Measurements from ENCODE around the gene HMGXB3. TPM values are rescaled to one million over a fixed set of nuclear protein-coding genes. Genes with fewer than 3 reads are reported as not detected.

HMGXB3 gene
- total and polyA plus RNA-seq, 2 of the 13 experiments (the other 11 are each of a cell fraction or from before 2014, with no cell fraction given) = 18.8 to 23.8 TPM

- no peak for TF ChIP-seq HDAC1 (CRISPR knock-in tag; IDR thresholded peaks at IDR 0.05)
Measured at GRCh38 chr5:150044329-150044681, 43.8 kb downstream of the HMGXB3 start (continued).

GRCh38 chr5:150044712-150045111, 44.2 kb downstream of the HMGXB3 start:
- no peak overlapping the region for H2AFZ ChIP-seq (ENCODE audit: low read length)
- H3K9ac ChIP-seq (ENCODE audit: insufficient read depth, low read depth, low read length) = no peak overlapping the region
- H3K4me3 ChIP-seq (replicated peaks in 1 of 3; ENCODE audit: insufficient read depth in 1 of 3, low read depth in 2 of 3, low read length in 3 of 3) = no peak overlapping the region
- H3K79me2 ChIP-seq (ENCODE audit: insufficient read depth, low read length) = no peaks in the 10 kb centered on the region
- no peaks in the 10 kb centered on the region for H4K20me1 ChIP-seq (ENCODE audit: insufficient read depth, low read length)
- peaks cover 52 to 92% of the 10 kb centered on the region in 2 experiments for H3K36me3 ChIP-seq (replicated peaks in 1 of 2; ENCODE audit: control insufficient read depth in 1 of 2, insufficient read depth in 2 of 2, low read length in 2 of 2)
- FAIRE-seq (no peak), ATAC-seq (no peak), DNase-seq (ENCODE audit: low spot score) (no peak)
- POLR2A ChIA-PET = no interaction called here
- no peaks in the 10 kb centered on the region for H3K27me3 ChIP-seq (ENCODE audit: control insufficient read depth in 1 of 2, insufficient read depth in 2 of 2, low read length in 2 of 2)
- TF ChIP-seq ZBTB10 (CRISPR knock-in tag; IDR thresholded peaks at IDR 0.05; ENCODE audit: borderline replicate concordance) = no peak
- TF ChIP-seq ZNF619 (CRISPR knock-in tag; IDR thresholded peaks at IDR 0.05) = no peak
- CTCF ChIA-PET (ENCODE audit: low intra/inter-chr PET ratio, low total read pairs) = no interaction called here
- BruUV-seq (replicated peaks) = no TSS peak
- 97% methylated on average over 7 of the region's 7 CpGs for WGBS (ENCODE audit: low lambda C conversion rate)
- intact Hi-C loops (cut with micrococcal nuclease; ENCODE audit: unreplicated experiment) (loop anchor here (1.0 to 2.0 kb wide), 2 partner anchors 44 to 174 kb away; partner anchors contain the start of genes HMGXB3 and TIGD6), in situ Hi-C loops (cut with HindIII; ENCODE audit: extremely low pct_ligation_motif_present, low pct_unique_long_range_greater_than_20kb) (no loop called here)
- no peaks in the 10 kb centered on the region for H3K4me1 ChIP-seq (ENCODE audit: insufficient read depth, low read length)
- no peak overlapping the region for H3K27ac ChIP-seq (ENCODE audit: extremely low read length, insufficient read depth, low read length)
- H3K4me2 ChIP-seq (ENCODE audit: low read depth, low read length) = no peak overlapping the region
- H3K9me3 ChIP-seq (ENCODE audit: low read length) = no peaks in the 10 kb centered on the region

GRCh38 chr5:150045549-150045948, 45.0 kb downstream of the HMGXB3 start:
- Histone ChIP-seq H3K27ac (ENCODE audit: extremely low read length, insufficient read depth, low read length) (no peak overlapping the region), H3K36me3 (replicated peaks in 1 of 2; ENCODE audit: control insufficient read depth in 1 of 2, insufficient read depth in 2 of 2, low read length in 2 of 2) (peaks cover 50 to 93% of the 10 kb centered on the region in 2 experiments), H3K79me2 (ENCODE audit: insufficient read depth, low read length) (no peaks in the 10 kb centered on the region), H3K9me3 (ENCODE audit: low read length) (no peaks in the 10 kb centered on the region), H3K4me3 (replicated peaks in 1 of 3; ENCODE audit: insufficient read depth in 1 of 3, low read depth in 2 of 3, low read length in 3 of 3) (no peak overlapping the region), H4K20me1 (ENCODE audit: insufficient read depth, low read length) (no peaks in the 10 kb centered on the region), H3K27me3 (ENCODE audit: control insufficient read depth in 1 of 2, insufficient read depth in 2 of 2, low read length in 2 of 2) (no peaks in the 10 kb centered on the region), H2AFZ (ENCODE audit: low read length) (no peak overlapping the region), H3K9ac (ENCODE audit: insufficient read depth, low read depth, low read length) (no peak overlapping the region), H3K4me1 (ENCODE audit: insufficient read depth, low read length) (no peaks in the 10 kb centered on the region), H3K4me2 (ENCODE audit: low read depth, low read length) (no peak overlapping the region)
- no TSS peak for BruUV-seq (replicated peaks)
- intact Hi-C loops (cut with micrococcal nuclease; ENCODE audit: unreplicated experiment) = loop anchor here (1.0 to 2.0 kb wide), 2 partner anchors 45 to 173 kb away; partner anchors contain the start of genes HMGXB3 and TIGD6
- DNase-seq (ENCODE audit: low spot score) (no peak), FAIRE-seq (no peak), ATAC-seq (peak; percentile 84)
- in situ Hi-C loops (cut with HindIII; ENCODE audit: extremely low pct_ligation_motif_present, low pct_unique_long_range_greater_than_20kb) = no loop called here
- CTCF ChIA-PET (ENCODE audit: low intra/inter-chr PET ratio, low total read pairs) = no interaction called here
- POLR2A ChIA-PET = interaction anchor here (1.0 kb wide), 1 partner anchor 19 kb away, joined by 3 read pairs; no protein-coding TSS in a partner anchor
- 87% methylated on average over 6 of the region's 6 CpGs for WGBS (ENCODE audit: low lambda C conversion rate)
- TF ChIP-seq ZSCAN5A (CRISPR knock-in tag; IDR thresholded peaks at IDR 0.05; ENCODE audit: borderline replicate concordance) (no peak), CTCF (CRISPR knock-in tag; IDR thresholded peaks at IDR 0.05) (peak; percentile 47), STAG1 (CRISPR knock-in tag; IDR thresholded peaks at IDR 0.05) (peak; percentile 45), HOXA5 (CRISPR knock-in tag; IDR thresholded peaks at IDR 0.05) (no peak), TAF15 (IDR thresholded peaks at IDR 0.05; ENCODE audit: low read depth, low read length, poor library complexity, severe bottlenecking) (no peak)
